GM12878 (cell line): Measurements from ENCODE around the gene SIK3. TPM values are rescaled to one million over a fixed set of nuclear protein-coding genes. Genes with fewer than 3 reads are reported as not detected.

Experiments
- ATAC-seq: fragments of 200-7000 bp; cut with Tn5 transposase; 3 replicates; pipeline ENCODE4 v1.9.1; 2020; ENCODE audit warnings: mild to moderate bottlenecking, moderate library complexity
- BruUV-seq: library from RNA; stranded (reverse); fragments of 400-500 nt; replicated peaks from 2 replicates; lab custom pipeline; 2021; lab: Mats Ljungman, UMichigan
- CTCF ChIA-PET: fragments of 300-600 bp; sonication (Branson Sonifier 250); formaldehyde crosslinking; extraction: SDS; loops from one replicate; lab custom pipeline; 2021; ENCODE audit warnings: inconsistent platforms; lab: Yijun Ruan, JAX
- POLR2A ChIA-PET: fragments of 350-600 bp; formaldehyde crosslinking; extraction: SDS; loops from one replicate; lab custom pipeline; 2021; ENCODE audit warnings: inconsistent platforms; lab: Charles Lee
- RAD21 ChIA-PET: fragments of 300-600 bp; sonication (Branson Sonifier 250); formaldehyde crosslinking; loops from one replicate; lab custom pipeline; 2023; ENCODE audit warnings: antibody characterized with exemption; ENCODE audit not compliant: unreplicated experiment; lab: Charles Lee
- SMC1A ChIA-PET: fragments of 300-600 bp; sonication (Branson Sonifier 250); formaldehyde crosslinking; loops from one replicate; lab custom pipeline; 2023; ENCODE audit not compliant: unreplicated experiment, uncharacterized antibody; lab: Charles Lee
- DNase-seq: peaks from one replicate; pipeline ENCODE4 v3.0.0-alpha.2; 2011; ENCODE audit warnings: low read depth, low spot score
- FAIRE-seq: peaks from 3 replicates; lab custom pipeline; 2011; peaks lifted over from hg19 to GRCh38; lab: Jason Lieb, UNC
- H2AFZ ChIP-seq: 2 replicates; pipeline ENCODE4 v1.6.0; 2011; ENCODE audit warnings: low read depth, low read length, control low read depth; ENCODE audit not compliant: control insufficient read depth
- H3K27ac ChIP-seq: 2 replicates; pipeline ENCODE4 v1.5.1; 2011; ENCODE audit warnings: control low read depth; ENCODE audit not compliant: control insufficient read depth, insufficient read depth
- H3K27me3 ChIP-seq, 2 experiments: replicated peaks in 1 of 2; 2 replicates each; pipeline versions ENCODE4 v1.6.0 to v1.6.1; 2011; ENCODE audit warnings: low read length in 1 of 2; ENCODE audit not compliant: control insufficient read depth in 2 of 2, insufficient read depth in 2 of 2
- H3K36me3 ChIP-seq, 2 experiments: 2 replicates each; pipeline ENCODE4 v1.5.1; 2011; ENCODE audit warnings: low read length in 1 of 2; ENCODE audit not compliant: control insufficient read depth in 2 of 2, insufficient read depth in 2 of 2
- H3K4me1 ChIP-seq: 2 replicates; pipeline ENCODE4 v1.6.1; 2011; ENCODE audit warnings: mild to moderate bottlenecking, low read length, moderate library complexity, mixed read lengths; ENCODE audit not compliant: control insufficient read depth, insufficient read depth
- H3K4me2 ChIP-seq: 2 replicates; pipeline ENCODE4 v1.6.0; 2011; ENCODE audit warnings: control low read depth; ENCODE audit not compliant: control insufficient read depth, insufficient read depth
- H3K4me3 ChIP-seq: fragments of 200-600 bp; sonication (generic); 2 replicates; pipeline ENCODE4 v1.5.1; 2016
- H3K79me2 ChIP-seq: 2 replicates; pipeline ENCODE4 v1.6.0; 2011; ENCODE audit warnings: low read length; ENCODE audit not compliant: control insufficient read depth, insufficient read depth
- H3K9ac ChIP-seq: 2 replicates; pipeline ENCODE4 v1.8.0; 2011; ENCODE audit warnings: low read length, control low read depth, mixed read lengths; ENCODE audit not compliant: control insufficient read depth, insufficient read depth
- H3K9me3 ChIP-seq: replicated peaks from 3 replicates; pipeline ENCODE4 v1.5.1; 2011; ENCODE audit warnings: mild to moderate bottlenecking, low read length; ENCODE audit not compliant: control insufficient read depth, insufficient read depth
- H4K20me1 ChIP-seq: 2 replicates; pipeline ENCODE4 v1.6.0; 2011; ENCODE audit not compliant: control insufficient read depth, insufficient read depth
- CHD1 ChIP-seq: IDR thresholded peaks from 2 replicates; pipeline ENCODE4 v1.6.1; 2012; ENCODE audit warnings: low read depth, low read length, improper control_type of control experiment
- HCFC1 ChIP-seq: fragments of 150-350 bp; IDR thresholded peaks from 2 replicates; pipeline ENCODE4 v1.6.1; 2014; ENCODE audit warnings: low read length
- JUNB ChIP-seq: IDR thresholded peaks from 2 replicates; pipeline ENCODE4 v1.6.1; 2016; ENCODE audit warnings: antibody characterized with exemption, mild to moderate bottlenecking
- NFYB ChIP-seq: IDR thresholded peaks from 2 replicates; pipeline ENCODE4 v1.6.1; 2011; ENCODE audit warnings: low read depth, mild to moderate bottlenecking, low read length, improper control_type of control experiment, moderate library complexity; ENCODE audit not compliant: insufficient read depth
- NR2C1 ChIP-seq: fragments of 450-650 bp; IDR thresholded peaks from 2 replicates; pipeline ENCODE4 v1.6.1; 2017; ENCODE audit warnings: antibody characterized with exemption, mild to moderate bottlenecking, moderate library complexity
- PAX5 ChIP-seq: IDR thresholded peaks from 2 replicates; pipeline ENCODE4 v1.6.1; 2011; ENCODE audit warnings: low read depth, low read length, borderline replicate concordance
- TAF1 ChIP-seq: IDR thresholded peaks from 2 replicates; pipeline ENCODE4 v1.6.1; 2011; ENCODE audit warnings: mild to moderate bottlenecking, low read depth, low read length, borderline replicate concordance
- TARDBP ChIP-seq: IDR thresholded peaks from 2 replicates; pipeline ENCODE4 v1.6.1; 2016; ENCODE audit warnings: borderline replicate concordance
- WGBS: methylation state at CpG from one replicate; pipeline ENCODE4 v1.1.6; 2016; ENCODE audit warnings: low lambda C conversion rate; ENCODE audit not compliant: insufficient replicate concordance, insufficient coverage; ENCODE audit errors: missing lambda C conversion rate; 5-methylcytosine and 5-hydroxymethylcytosine counted together
- in situ Hi-C: fragments of 300-500 bp; cut with MboI; formaldehyde crosslinking; loops from 9 replicates; pipeline ENCODE4 v1.14.3; 2018; ENCODE audit warnings: mixed read lengths
- intact Hi-C: fragments of 100-400 bp; cut with micrococcal nuclease; formaldehyde crosslinking; loops from one replicate; pipeline ENCODE4 v1.14.2; 2022; ENCODE audit not compliant: unreplicated experiment
- polyA plus RNA-seq, 11 experiments: library from polyadenylated mRNA; depleted of rRNA in 4 of 11; unstranded in 6 of 11; stranded (reverse) in 5 of 11; fragments of >200 nt; fragmentation: Nextera tagmentation in 4 of 11; fragmentation: Illumina TruSeq in 1 of 11; extraction: Ambion mirVana in 4 of 11; extraction: Trizol in 1 of 11; gene quantifications; 1 replicate in 1 of 11; 2 replicates in 10 of 11; pipeline versions ENCODE4 v1.2.1 to v1.2.3, GENCODE V29; 2011 to 2016; ENCODE audit warnings: inconsistent platforms in 2 of 11, missing spikeins in 2 of 11, low read depth in 1 of 11
- total RNA-seq, 4 experiments: library from RNA; depleted of rRNA in 3 of 4; stranded (reverse); fragments of >200 nt in 3 of 4; fragmentation: Illumina TruSeq in 1 of 4; extraction: Trizol in 1 of 4; gene quantifications; 2 replicates each; pipeline versions ENCODE4 v1.2.1 to v1.2.3, GENCODE V29; 2013 to 2021

The SIK3 gene
- total and polyA plus RNA-seq, 10 of the 15 experiments (the other 5 are each of a cell fraction or from before 2014, with no cell fraction given) = 2.5 to 31.9 (median 11.1) TPM

DNA sequence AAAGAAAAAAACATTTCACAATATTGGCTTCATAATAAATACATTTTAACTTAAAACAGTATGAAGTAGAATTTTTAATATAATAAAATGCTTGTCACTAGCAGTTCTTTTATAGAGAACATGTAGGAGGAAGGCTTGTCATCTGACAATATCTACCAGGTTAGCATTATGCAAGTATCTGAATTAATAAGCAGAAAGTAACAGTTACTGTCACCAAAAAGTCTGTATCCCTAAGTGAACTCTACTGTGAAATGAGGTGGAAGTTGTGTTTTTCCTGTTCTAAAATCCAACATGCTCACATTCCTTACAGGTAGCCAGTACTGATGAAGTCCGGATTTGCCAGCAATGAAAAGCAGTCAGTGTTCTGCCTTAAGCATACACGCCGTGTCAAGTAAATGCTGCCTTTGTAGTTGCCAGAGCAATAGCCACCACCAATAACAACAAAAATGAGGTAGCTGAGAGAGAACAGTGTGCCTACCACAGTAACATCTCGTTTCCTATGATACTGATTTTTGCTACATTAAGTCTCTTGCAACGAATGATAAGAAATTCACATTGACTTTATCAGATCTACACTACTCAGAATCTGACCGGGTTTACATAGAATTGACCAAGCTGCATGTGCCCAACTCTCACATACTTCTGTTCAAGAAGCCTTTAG is 95.5 kb downstream of the SIK3 start:
- no peak overlapping the region for H3K9ac ChIP-seq
- ChIA-PET POLR2A (interaction anchor here (0.6 to 1.6 kb wide), 2 partner anchors 17 to 141 kb away, joined by 4 to 5 read pairs; partner anchors contain the start of gene PAFAH1B2), RAD21 (interaction anchor here (0.7 kb wide), 1 partner anchor 9 kb away, joined by 3 read pairs; no protein-coding TSS in a partner anchor), SMC1A (interaction anchor here (0.8 to 2.2 kb wide), 6 partner anchors 9 to 97 kb away, joined by 3 to 8 read pairs (median 4); no protein-coding TSS in a partner anchor), CTCF (interaction anchor here (1.2 to 1.3 kb wide), 2 partner anchors 9 to 22 kb away, joined by 4 read pairs; no protein-coding TSS in a partner anchor)
- H3K4me2 ChIP-seq = no peak overlapping the region
- no peak overlapping the region for H3K4me3 ChIP-seq
- H3K4me1 ChIP-seq = peaks cover 13% of the 10 kb centered on the region
- H3K79me2 ChIP-seq = peaks cover 4% of the 10 kb centered on the region
- H3K27me3 ChIP-seq = no peaks in the 10 kb centered on the region
- WGBS = 56% methylated on average over 6 of the region's 6 CpGs
- peak; percentile 25; the same call in 1 of the 2 replicates for TF ChIP-seq JUNB
- TF ChIP-seq TAF1 = no peak
- H3K27ac ChIP-seq = no peak overlapping the region
- in situ Hi-C loops (no loop called here), intact Hi-C loops (no loop called here)
- no peaks in the 10 kb centered on the region for H4K20me1 ChIP-seq
- ATAC-seq (peak; percentile 32), DNase-seq (no peak), FAIRE-seq (no peak)
- no peak overlapping the region for H2AFZ ChIP-seq
- H3K36me3 ChIP-seq = no peaks in the 10 kb centered on the region; a peak in 1 of 4 replicates
- BruUV-seq = no TSS peak
- H3K9me3 ChIP-seq = no peaks in the 10 kb centered on the region

DNA sequence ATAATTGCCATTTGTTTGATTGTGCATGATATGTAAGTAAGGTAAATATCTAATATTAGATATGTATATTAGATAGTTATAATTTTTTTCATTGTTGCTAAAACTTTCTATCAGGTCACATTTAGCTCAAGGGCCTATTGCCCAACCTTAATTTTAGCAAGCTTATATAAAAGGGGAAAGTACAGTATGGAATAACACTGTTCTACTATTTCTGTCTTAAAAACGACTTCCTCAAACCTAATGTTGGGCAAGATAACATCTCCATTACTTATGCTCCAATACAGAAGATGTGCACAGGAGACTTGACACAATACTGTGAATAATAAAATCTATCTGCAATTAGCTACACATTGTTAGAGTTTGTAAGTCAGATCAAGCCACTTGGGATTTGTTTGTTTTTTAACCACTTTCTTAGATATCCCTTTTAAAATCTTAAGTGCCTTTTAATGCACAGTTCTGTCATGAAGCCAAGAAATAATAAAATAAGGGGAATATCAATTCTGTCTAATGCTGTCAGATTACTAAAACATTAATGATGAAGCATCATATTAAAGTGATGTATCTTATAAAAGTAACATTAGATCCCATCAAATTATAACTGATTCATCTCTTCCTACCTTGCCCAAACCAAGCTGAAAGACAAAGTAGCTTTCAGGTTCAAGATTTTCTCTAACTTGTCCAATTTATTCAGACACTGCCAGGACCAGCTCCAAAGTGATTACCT is 98.1 kb downstream of the SIK3 start:
- DNase-seq = no peak
- ChIA-PET SMC1A (interaction anchor here (0.6 to 2.2 kb wide), 8 partner anchors 11 to 111 kb away, joined by 3 to 8 read pairs (median 4); no protein-coding TSS in a partner anchor), POLR2A (interaction anchor here (1.1 kb wide), 1 partner anchor 12 kb away, joined by 3 read pairs; no protein-coding TSS in a partner anchor), RAD21 (no interaction called here), CTCF (interaction anchor here (0.6 to 1.4 kb wide), 4 partner anchors 19 to 164 kb away, joined by 3 to 5 read pairs (median 4); no protein-coding TSS in a partner anchor)
- ATAC-seq = no peak
- H4K20me1 ChIP-seq = no peaks in the 10 kb centered on the region
- no peak overlapping the region for H2AFZ ChIP-seq
- H3K4me1 ChIP-seq = no peaks in the 10 kb centered on the region
- H3K27me3 ChIP-seq = no peaks in the 10 kb centered on the region
- no peak overlapping the region for H3K4me2 ChIP-seq
- no TSS peak for BruUV-seq
- no peak overlapping the region for H3K4me3 ChIP-seq
- peaks cover 7% of the 10 kb centered on the region for H3K79me2 ChIP-seq
- intact Hi-C loops (no loop called here), in situ Hi-C loops (no loop called here)
- TF ChIP-seq TARDBP (no peak), PAX5 (no peak), NR2C1 (no peak), CHD1 (no peak), HCFC1 (no peak), TAF1 (no peak), NFYB (no peak)
- H3K27ac ChIP-seq = no peak overlapping the region
- WGBS = 46% methylated on average over 1 of the region's 1 CpG
- no peak overlapping the region for H3K9ac ChIP-seq
- FAIRE-seq = no peak
- H3K9me3 ChIP-seq = no peaks in the 10 kb centered on the region
- H3K36me3 ChIP-seq = no peaks in the 10 kb centered on the region; a peak in 1 of 4 replicates
